Measurements from ENCODE around the gene FLII. TPM values are rescaled to one million over a fixed set of nuclear protein-coding genes. Genes with fewer than 3 reads are reported as not detected.
"Not testable (repeated sequence)": the region's sequence is repeated elsewhere in the genome, so short reads cannot be mapped to it uniquely, and the experiment has no call there.

Gene FLII
- 227 and 303 TPM in 2 replicates for total RNA-seq
- 210 and 232 TPM in 2 replicates for polyA plus RNA-seq

- Histone ChIP-seq H3K27me3 (no peaks in the 10 kb centered on the region), H3K27ac (peak within 1 kb of the TSS; percentile 95), H3K36me3 (peaks cover 23% of the 10 kb centered on the region), H3K4me1 (ENCODE audit: low read depth) (peaks cover 17% of the 10 kb centered on the region), H3K4me3 (peak within 1 kb of the TSS; percentile 83), H3K9me3 (ENCODE audit: low read depth) (no peaks in the 10 kb centered on the region)
- no peak for TF ChIP-seq CTCF (IDR thresholded peaks at IDR 0.05; ENCODE audit: low read depth, low read length)
- peak; percentile 35 to 68 for DNase-seq (ENCODE audit: low read depth in 1 of 2, low spot score in 1 of 2)
These were observed at the start of gene FLII for GRCh38 chr17:18258356-18259038. Gene FLII, minus strand, starts transcription at chr17:18258738. Its CDS starts 48 bp downstream, at chr17:18258690.

GRCh38 chr17:18303206-18303605, 44.7 kb upstream of the FLII start:
- Histone ChIP-seq H3K36me3 (peaks cover 67% of the 10 kb centered on the region), H3K27ac (peak overlapping the region; percentile 67)
- H3K4me3 ChIP-seq; H3K4me1 ChIP-seq (ENCODE audit: low read depth); H3K9me3 ChIP-seq (ENCODE audit: low read depth); H3K27me3 ChIP-seq; DNase-seq (ENCODE audit: low read depth in 1 of 2, low spot score in 1 of 2): not testable (repeated sequence)

GRCh38 chr17:18300725-18301480, 42.4 kb upstream of the FLII start:
- no peak overlapping the region for H3K27ac ChIP-seq
- H3K36me3 ChIP-seq, result peaks cover 56% of the 10 kb centered on the region
- TF ChIP-seq CTCF (IDR thresholded peaks at IDR 0.05; ENCODE audit: low read depth, low read length), result no peak
- DNase-seq (ENCODE audit: low read depth in 1 of 2, low spot score in 1 of 2), result no peak
- H3K4me1 ChIP-seq (ENCODE audit: low read depth), result peaks cover 6% of the 10 kb centered on the region
- H3K27me3 ChIP-seq, result no peaks in the 10 kb centered on the region
- H3K4me3 ChIP-seq, result no peak overlapping the region
- no peaks in the 10 kb centered on the region for H3K9me3 ChIP-seq (ENCODE audit: low read depth)

GRCh38 chr17:18298061-18298460, 39.5 kb upstream of the FLII start:
- not testable (repeated sequence) for DNase-seq (ENCODE audit: low read depth in 1 of 2, low spot score in 1 of 2); H3K4me3 ChIP-seq; H3K9me3 ChIP-seq (ENCODE audit: low read depth); H3K4me1 ChIP-seq (ENCODE audit: low read depth); H3K27me3 ChIP-seq; H3K27ac ChIP-seq
- peaks cover 38% of the 10 kb centered on the region for H3K36me3 ChIP-seq

- no peak for TF ChIP-seq CTCF (IDR thresholded peaks at IDR 0.05; ENCODE audit: low read depth, low read length)
- DNase-seq (ENCODE audit: low read depth in 1 of 2, low spot score in 1 of 2), result no peak
- Histone ChIP-seq H3K36me3 (peaks cover 57% of the 10 kb centered on the region), H3K27ac (no peak overlapping the region), H3K4me1 (ENCODE audit: low read depth) (no peaks in the 10 kb centered on the region), H3K9me3 (ENCODE audit: low read depth) (no peaks in the 10 kb centered on the region), H3K27me3 (no peaks in the 10 kb centered on the region), H3K4me3 (no peak overlapping the region)
These were observed 33.4 kb upstream of the FLII start for GRCh38 chr17:18291718-18292540.

GRCh38 chr17:18285296-18285695, 26.8 kb upstream of the FLII start:
- no peak for DNase-seq (ENCODE audit: low read depth in 1 of 2, low spot score in 1 of 2)
- H3K4me3 ChIP-seq, result no peak overlapping the region
- H3K27me3 ChIP-seq, result no peaks in the 10 kb centered on the region
- H3K27ac ChIP-seq, result no peak overlapping the region
- no peak for TF ChIP-seq CTCF (IDR thresholded peaks at IDR 0.05; ENCODE audit: low read depth, low read length)
- H3K4me1 ChIP-seq (ENCODE audit: low read depth), result no peaks in the 10 kb centered on the region
- H3K9me3 ChIP-seq (ENCODE audit: low read depth), result no peaks in the 10 kb centered on the region
- H3K36me3 ChIP-seq, result peaks cover 71% of the 10 kb centered on the region

All from cardiac muscle cell (in vitro differentiated cells and primary cell).